Caco-2 (cell line): ENCODE measurements around the gene SLC9A7. TPM values are rescaled to one million over a fixed set of nuclear protein-coding genes. Genes with fewer than 3 reads are reported as not detected.

ENCODE experiments used
- BruUV-seq: library from RNA; stranded (reverse); fragments of 400-500 nt; replicated peaks from 2 replicates; lab custom pipeline; 2021; lab: Mats Ljungman, UMichigan
- CTCF ChIA-PET: fragments of 300-600 bp; sonication (Branson Sonifier 250); formaldehyde crosslinking; loops from one replicate; lab custom pipeline; 2022; ENCODE audit warnings: antibody characterized with exemption; lab: Charles Lee
- POLR2A ChIA-PET: fragments of 300-600 bp; sonication (Branson Sonifier 250); formaldehyde crosslinking; loops from one replicate; lab custom pipeline; 2022; ENCODE audit warnings: antibody characterized with exemption; lab: Charles Lee
- DNase-seq, 2 experiments: peaks; one replicate each; pipeline versions ENCODE4 v3.0.0 to v3.0.0-alpha.2; 2020 to 2022
- H3K27me3 ChIP-seq: replicated peaks from 2 replicates; pipeline ENCODE4 v1.6.0; 2011; ENCODE audit warnings: low read length; ENCODE audit not compliant: control insufficient read depth, insufficient read depth
- H3K36me3 ChIP-seq: 2 replicates; pipeline ENCODE4 v1.5.1; 2011; ENCODE audit warnings: low read length; ENCODE audit not compliant: control insufficient read depth, insufficient read depth
- H3K4me1 ChIP-seq: fragments of 250-450 bp; sonication (Bioruptor Pico); 2 replicates; pipeline ENCODE4 v1.5.1; 2020; ENCODE audit warnings: mild to moderate bottlenecking
- H3K4me3 ChIP-seq: 2 replicates; pipeline ENCODE4 v1.5.1; 2011; ENCODE audit warnings: low read depth, mild to moderate bottlenecking, control low read depth, low read length
- H3K9me3 ChIP-seq: fragments of 250-450 bp; sonication (Bioruptor Pico); 2 replicates; pipeline ENCODE4 v1.5.1; 2020; ENCODE audit warnings: mild to moderate bottlenecking, moderate library complexity
- H3K27ac Mint-ChIP-seq: one replicate; pipeline ENCODE4 v1.8.0; 2022; ENCODE audit warnings: mixed read lengths; ENCODE audit not compliant: unreplicated experiment
- H3K27me3 Mint-ChIP-seq: one replicate; pipeline ENCODE4 v1.8.0; 2022; ENCODE audit warnings: mixed read lengths; ENCODE audit not compliant: insufficient read depth, unreplicated experiment
- H3K36me3 Mint-ChIP-seq: one replicate; pipeline ENCODE4 v1.8.0; 2022; ENCODE audit warnings: mild to moderate bottlenecking, mixed read lengths; ENCODE audit not compliant: insufficient read depth, unreplicated experiment
- H3K4me1 Mint-ChIP-seq: one replicate; pipeline ENCODE4 v1.8.0; 2022; ENCODE audit warnings: low read depth, mixed read lengths; ENCODE audit not compliant: unreplicated experiment
- H3K4me3 Mint-ChIP-seq: one replicate; pipeline ENCODE4 v1.8.0; 2022; ENCODE audit warnings: mild to moderate bottlenecking, moderate library complexity, mixed read lengths; ENCODE audit not compliant: unreplicated experiment
- H3K9me3 Mint-ChIP-seq: one replicate; pipeline ENCODE4 v1.8.0; 2022; ENCODE audit warnings: mixed read lengths; ENCODE audit not compliant: unreplicated experiment
- intact Hi-C: fragments of 100-400 bp; cut with micrococcal nuclease; formaldehyde crosslinking; loops from one replicate; pipeline ENCODE4 v1.10.0; 2022; ENCODE audit not compliant: unreplicated experiment
- total RNA-seq: library from RNA; stranded (reverse); gene quantifications from 2 replicates; pipeline ENCODE4 v1.2.3, GENCODE V29; 2022
- TF ChIP-seq, protein P1 (sequence below), 2 experiments: fragments of 200-600 bp in 1 of 2; IDR thresholded peaks; 1 replicate in 1 of 2; 2 replicates in 1 of 2; pipeline versions ENCODE4 v1.5.1 to v1.8.0; 2011 to 2022; ENCODE audit warnings: antibody characterized with exemption in 1 of 2, control low read depth in 1 of 2, inconsistent platforms in 1 of 2, low read depth in 1 of 2, low read length in 1 of 2, mild to moderate bottlenecking in 1 of 2, moderate library complexity in 1 of 2; ENCODE audit not compliant: insufficient read depth in 1 of 2, severe bottlenecking in 1 of 2, unreplicated experiment in 1 of 2

SLC9A7 gene
- total RNA-seq, 1 experiment from 2014 or later, result 20.1 TPM

DNA sequence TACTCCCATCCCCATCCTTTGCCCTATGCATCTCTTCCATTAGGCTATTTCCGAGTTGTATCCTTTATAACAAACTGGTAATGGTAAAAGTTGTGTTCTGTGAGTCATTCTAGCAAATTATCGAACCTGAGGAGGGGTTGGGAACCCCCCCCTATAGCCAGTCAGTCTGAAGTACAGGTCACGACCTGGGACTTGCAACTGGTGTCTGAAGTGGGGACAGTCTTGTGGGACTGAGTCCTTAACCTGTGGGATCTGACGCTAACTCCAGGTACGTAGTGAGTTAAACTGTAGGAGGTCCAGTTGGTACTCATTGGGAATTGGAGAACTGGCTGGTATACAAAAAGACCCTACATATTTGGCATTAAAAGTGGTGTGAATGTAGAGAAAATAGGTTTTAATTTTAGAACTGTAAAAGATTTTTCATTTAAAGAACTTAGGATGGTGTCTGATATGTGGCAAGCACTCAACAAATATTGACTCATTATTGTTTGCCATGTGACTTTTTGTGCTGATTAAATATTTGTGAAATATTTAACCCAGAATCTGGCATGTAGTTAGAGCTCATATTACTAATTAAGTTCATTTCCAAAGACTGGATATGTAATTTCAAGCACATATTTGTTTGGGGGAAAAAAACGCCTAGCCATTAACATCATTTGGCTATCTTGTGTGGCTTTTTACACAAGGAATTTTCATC is 134.7 kb downstream of the SLC9A7 start:
- DNase-seq, result no peak
- Mint-ChIP-seq H3K4me3 (no peak overlapping the region), H3K4me1 (no peaks in the 10 kb centered on the region), H3K27ac (no peak overlapping the region), H3K36me3 (peaks cover 13% of the 10 kb centered on the region), H3K27me3 (no peaks in the 10 kb centered on the region), H3K9me3 (no peaks in the 10 kb centered on the region)
- TF ChIP-seq, protein P1, sequence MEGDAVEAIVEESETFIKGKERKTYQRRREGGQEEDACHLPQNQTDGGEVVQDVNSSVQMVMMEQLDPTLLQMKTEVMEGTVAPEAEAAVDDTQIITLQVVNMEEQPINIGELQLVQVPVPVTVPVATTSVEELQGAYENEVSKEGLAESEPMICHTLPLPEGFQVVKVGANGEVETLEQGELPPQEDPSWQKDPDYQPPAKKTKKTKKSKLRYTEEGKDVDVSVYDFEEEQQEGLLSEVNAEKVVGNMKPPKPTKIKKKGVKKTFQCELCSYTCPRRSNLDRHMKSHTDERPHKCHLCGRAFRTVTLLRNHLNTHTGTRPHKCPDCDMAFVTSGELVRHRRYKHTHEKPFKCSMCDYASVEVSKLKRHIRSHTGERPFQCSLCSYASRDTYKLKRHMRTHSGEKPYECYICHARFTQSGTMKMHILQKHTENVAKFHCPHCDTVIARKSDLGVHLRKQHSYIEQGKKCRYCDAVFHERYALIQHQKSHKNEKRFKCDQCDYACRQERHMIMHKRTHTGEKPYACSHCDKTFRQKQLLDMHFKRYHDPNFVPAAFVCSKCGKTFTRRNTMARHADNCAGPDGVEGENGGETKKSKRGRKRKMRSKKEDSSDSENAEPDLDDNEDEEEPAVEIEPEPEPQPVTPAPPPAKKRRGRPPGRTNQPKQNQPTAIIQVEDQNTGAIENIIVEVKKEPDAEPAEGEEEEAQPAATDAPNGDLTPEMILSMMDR (IDR thresholded peaks at IDR 0.05; ENCODE audit: insufficient read depth in 1 of 2, low read depth in 1 of 2, low read length in 1 of 2, severe bottlenecking in 1 of 2, unreplicated experiment in 1 of 2), result no peak
- H3K9me3 ChIP-seq, result no peaks in the 10 kb centered on the region
- H3K4me3 ChIP-seq, result no peak overlapping the region
- ChIA-PET POLR2A (no interaction called here), CTCF (no interaction called here)
- no TSS peak for BruUV-seq
- no peaks in the 10 kb centered on the region for H3K36me3 ChIP-seq
- no peaks in the 10 kb centered on the region for H3K27me3 ChIP-seq
- intact Hi-C loops, result no loop called here
- H3K4me1 ChIP-seq, result no peaks in the 10 kb centered on the region

DNA sequence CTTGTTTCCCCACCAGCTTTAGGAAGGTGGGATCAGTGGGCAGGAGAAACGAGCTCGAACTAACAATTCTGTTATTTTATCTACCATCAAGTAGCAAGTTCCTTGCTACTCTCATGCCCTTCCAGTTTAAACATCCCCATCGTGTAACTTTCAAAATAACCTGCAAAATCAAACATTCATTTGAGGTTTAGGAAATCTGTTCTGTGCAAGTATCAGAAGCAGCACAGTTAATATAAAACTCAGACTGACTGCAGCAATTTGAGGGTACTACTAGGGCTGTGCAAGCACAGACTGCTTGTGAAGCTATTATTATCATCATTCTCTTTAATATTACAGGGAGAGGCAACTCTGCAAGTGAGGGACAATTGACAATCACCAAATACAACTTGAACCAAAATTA is 137.3 kb downstream of the SLC9A7 start:
- CTCF ChIA-PET, result interaction anchor here (0.6 kb wide), 1 partner anchor 24 kb away, joined by 3 read pairs; no protein-coding TSS in a partner anchor
- Histone ChIP-seq H3K4me3 (no peak overlapping the region), H3K4me1 (no peaks in the 10 kb centered on the region), H3K36me3 (no peaks in the 10 kb centered on the region), H3K27me3 (no peaks in the 10 kb centered on the region), H3K9me3 (no peaks in the 10 kb centered on the region)
- TF ChIP-seq, protein P1 (IDR thresholded peaks at IDR 0.05; ENCODE audit: insufficient read depth in 1 of 2, low read depth in 1 of 2, low read length in 1 of 2, severe bottlenecking in 1 of 2, unreplicated experiment in 1 of 2), result no peak
- Mint-ChIP-seq H3K27me3 (no peaks in the 10 kb centered on the region), H3K27ac (no peak overlapping the region), H3K4me3 (no peak overlapping the region), H3K9me3 (no peaks in the 10 kb centered on the region), H3K36me3 (peaks cover 27% of the 10 kb centered on the region), H3K4me1 (no peaks in the 10 kb centered on the region)
- POLR2A ChIA-PET, result no interaction called here
- no peak for DNase-seq
- no TSS peak for BruUV-seq
- intact Hi-C loops, result no loop called here

DNA sequence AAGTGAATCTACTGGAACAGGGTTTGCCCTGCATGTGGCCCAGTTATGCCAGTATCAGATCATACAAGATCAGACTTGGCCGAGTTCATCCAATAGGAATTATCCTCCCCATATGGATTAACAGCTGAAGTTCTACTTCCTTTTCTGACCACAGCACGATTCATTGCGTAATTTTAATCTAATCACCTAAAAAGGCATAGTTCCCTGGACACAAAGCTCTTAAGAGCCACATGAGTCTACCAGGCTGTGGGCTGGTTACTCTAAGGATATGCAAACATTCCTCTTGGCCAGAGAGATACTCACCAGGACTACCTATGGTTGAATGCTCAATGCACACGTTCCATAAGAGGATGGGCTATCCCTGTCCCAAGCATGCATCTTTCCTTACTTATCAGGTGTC is 138.4 kb downstream of the SLC9A7 start:
- no peak overlapping the region for H3K4me3 Mint-ChIP-seq
- CTCF ChIA-PET, result no interaction called here
- Histone ChIP-seq H3K9me3 (no peaks in the 10 kb centered on the region), H3K4me3 (no peak overlapping the region), H3K4me1 (no peaks in the 10 kb centered on the region), H3K27me3 (no peaks in the 10 kb centered on the region), H3K36me3 (no peaks in the 10 kb centered on the region)
- no TSS peak for BruUV-seq
- no peaks in the 10 kb centered on the region for H3K4me1 Mint-ChIP-seq
- no peaks in the 10 kb centered on the region for H3K9me3 Mint-ChIP-seq
- peaks cover 20% of the 10 kb centered on the region for H3K36me3 Mint-ChIP-seq
- DNase-seq, result no peak
- H3K27ac Mint-ChIP-seq, result no peak overlapping the region
- TF ChIP-seq, protein P1 (IDR thresholded peaks at IDR 0.05; ENCODE audit: insufficient read depth in 1 of 2, low read depth in 1 of 2, low read length in 1 of 2, severe bottlenecking in 1 of 2, unreplicated experiment in 1 of 2), result no peak
- POLR2A ChIA-PET, result no interaction called here
- no peaks in the 10 kb centered on the region for H3K27me3 Mint-ChIP-seq
- intact Hi-C loops, result no loop called here
